ENCODE data around the gene KCNQ5. TPM values are rescaled to one million over a fixed set of nuclear protein-coding genes. Genes with fewer than 3 reads are reported as not detected.

The KCNQ5 gene
- total RNA-seq, 1 experiment from 2014 or later, result 9.4 TPM

GRCh38 chr6:72677740-72678139 is 55.9 kb downstream of the KCNQ5 start:
- Histone ChIP-seq H3K36me3 (ENCODE audit: control insufficient read depth, insufficient read depth, low read length) (no peaks in the 10 kb centered on the region), H3K4me3 (ENCODE audit: low read depth in 2 of 2, low read length in 2 of 2) (no peak overlapping the region), H3K4me1 (ENCODE audit: control insufficient read depth, insufficient read depth, low read length) (peaks cover 15% of the 10 kb centered on the region; the same call in 1 of the 2 replicates), H3K27ac (ENCODE audit: low read length) (no peak overlapping the region), H3K9me3 (ENCODE audit: control insufficient read depth, insufficient read depth, low read depth, low read length) (no peaks in the 10 kb centered on the region), H3K27me3 (ENCODE audit: control insufficient read depth, insufficient read depth, low read length) (no peaks in the 10 kb centered on the region)
- ATAC-seq (no peak), DNase-seq (ENCODE audit: low read depth, low spot score) (no peak)
- BruUV-seq (replicated peaks), result no TSS peak
- intact Hi-C loops (cut with micrococcal nuclease; ENCODE audit: unreplicated experiment), result no loop called here
- POLR2A ChIA-PET, result no interaction called here
- CTCF ChIA-PET, result no interaction called here
- in situ Hi-C loops (cut with HindIII; ENCODE audit: low pct_unique_long_range_greater_than_20kb, low sequenced_read_pairs), result no loop called here
- no peak for TF ChIP-seq CTCF (IDR thresholded peaks at IDR 0.05)
- TF ChIP-seq SIN3A (IDR thresholded peaks at IDR 0.05; ENCODE audit: borderline replicate concordance, insufficient read depth, low read depth, low read length), result no peak
- TF ChIP-seq TCF7L2 (IDR thresholded peaks at IDR 0.05; ENCODE audit: low read depth, low read length), result no peak
- TF ChIP-seq REST (IDR thresholded peaks at IDR 0.05; ENCODE audit: insufficient read depth in 1 of 2, low read depth in 2 of 2, low read length in 1 of 2), result no peak
- no peak for TF ChIP-seq POLR2AphosphoS5 (IDR thresholded peaks at IDR 0.05; ENCODE audit: low read depth, low read length)

GRCh38 chr6:72683797-72684196 is 61.9 kb downstream of the KCNQ5 start:
- no peaks in the 10 kb centered on the region for H3K9me3 ChIP-seq (ENCODE audit: control insufficient read depth, insufficient read depth, low read depth, low read length)
- H3K4me3 ChIP-seq (ENCODE audit: low read depth in 2 of 2, low read length in 2 of 2), result no peak overlapping the region
- in situ Hi-C loops (cut with HindIII; ENCODE audit: low pct_unique_long_range_greater_than_20kb, low sequenced_read_pairs), result no loop called here
- no peaks in the 10 kb centered on the region for H3K36me3 ChIP-seq (ENCODE audit: control insufficient read depth, insufficient read depth, low read length)
- no peak for ATAC-seq
- intact Hi-C loops (cut with micrococcal nuclease; ENCODE audit: unreplicated experiment), result no loop called here
- CTCF ChIA-PET, result no interaction called here
- POLR2A ChIA-PET, result interaction anchor here (0.6 kb wide), 1 partner anchor 448 kb away, joined by 3 read pairs; no protein-coding TSS in a partner anchor
- H3K27ac ChIP-seq (ENCODE audit: low read length), result no peak overlapping the region
- BruUV-seq (replicated peaks), result no TSS peak
- H3K27me3 ChIP-seq (ENCODE audit: control insufficient read depth, insufficient read depth, low read length), result no peaks in the 10 kb centered on the region
- no peak for DNase-seq (ENCODE audit: low read depth, low spot score)
- no peaks in the 10 kb centered on the region for H3K4me1 ChIP-seq (ENCODE audit: control insufficient read depth, insufficient read depth, low read length)
- no peak for TF ChIP-seq SIN3A (IDR thresholded peaks at IDR 0.05; ENCODE audit: borderline replicate concordance, insufficient read depth, low read depth, low read length)

- ChIA-PET POLR2A (interaction anchor here (0.6 kb wide), 1 partner anchor 672 kb away, joined by 5 read pairs; no protein-coding TSS in a partner anchor), CTCF (no interaction called here)
- no peak for DNase-seq (ENCODE audit: low read depth, low spot score)
- H3K4me3 ChIP-seq (ENCODE audit: low read depth in 2 of 2, low read length in 2 of 2), result no peak overlapping the region
- no TSS peak for BruUV-seq (replicated peaks)
- H3K9me3 ChIP-seq (ENCODE audit: control insufficient read depth, insufficient read depth, low read depth, low read length), result no peaks in the 10 kb centered on the region
- ATAC-seq, result no peak
- H3K27me3 ChIP-seq (ENCODE audit: control insufficient read depth, insufficient read depth, low read length), result no peaks in the 10 kb centered on the region
- intact Hi-C loops (cut with micrococcal nuclease; ENCODE audit: unreplicated experiment) (no loop called here), in situ Hi-C loops (cut with HindIII; ENCODE audit: low pct_unique_long_range_greater_than_20kb, low sequenced_read_pairs) (no loop called here)
- no peaks in the 10 kb centered on the region for H3K36me3 ChIP-seq (ENCODE audit: control insufficient read depth, insufficient read depth, low read length)
- TF ChIP-seq REST (IDR thresholded peaks at IDR 0.05; ENCODE audit: insufficient read depth in 1 of 2, low read depth in 2 of 2, low read length in 1 of 2) (no peak), CTCF (IDR thresholded peaks at IDR 0.05) (no peak)
- no peak overlapping the region for H3K27ac ChIP-seq (ENCODE audit: low read length)
- H3K4me1 ChIP-seq (ENCODE audit: control insufficient read depth, insufficient read depth, low read length), result no peaks in the 10 kb centered on the region
Observed at GRCh38 chr6:72689107-72689954, 67.5 kb downstream of the KCNQ5 start.

Measured in Panc1 (cell line).